IPS-18a (cell line): ENCODE results near the gene CCSER2.
"Not testable (repeated sequence)": the region's sequence is repeated elsewhere in the genome, so short reads cannot be mapped to it uniquely, and the experiment has no call there.

ENCODE experiments used
- H3K27ac ChIP-seq: one replicate; pipeline ENCODE4 v1.5.1; 2013; ENCODE audit warnings: low read length
- H3K27me3 ChIP-seq: one replicate; pipeline ENCODE4 v1.6.1; 2013; ENCODE audit warnings: mild to moderate bottlenecking, low read length; ENCODE audit not compliant: control insufficient read depth, insufficient read depth
- H3K36me3 ChIP-seq: one replicate; pipeline ENCODE4 v1.6.1; 2013; ENCODE audit warnings: low read depth, low read length; ENCODE audit not compliant: control insufficient read depth
- H3K4me1 ChIP-seq: one replicate; pipeline ENCODE4 v1.6.1; 2013; ENCODE audit warnings: low read depth, low read length; ENCODE audit not compliant: control insufficient read depth
- H3K4me3 ChIP-seq: one replicate; pipeline ENCODE4 v1.5.1; 2013; ENCODE audit warnings: low read length
- H3K9ac ChIP-seq: one replicate; pipeline ENCODE4 v1.6.1; 2013; ENCODE audit warnings: mild to moderate bottlenecking, low read length, moderate library complexity
- H3K9me3 ChIP-seq: one replicate; pipeline ENCODE4 v1.6.1; 2013; ENCODE audit warnings: low read depth, low read length; ENCODE audit not compliant: control insufficient read depth

Gene CCSER2

DNA sequence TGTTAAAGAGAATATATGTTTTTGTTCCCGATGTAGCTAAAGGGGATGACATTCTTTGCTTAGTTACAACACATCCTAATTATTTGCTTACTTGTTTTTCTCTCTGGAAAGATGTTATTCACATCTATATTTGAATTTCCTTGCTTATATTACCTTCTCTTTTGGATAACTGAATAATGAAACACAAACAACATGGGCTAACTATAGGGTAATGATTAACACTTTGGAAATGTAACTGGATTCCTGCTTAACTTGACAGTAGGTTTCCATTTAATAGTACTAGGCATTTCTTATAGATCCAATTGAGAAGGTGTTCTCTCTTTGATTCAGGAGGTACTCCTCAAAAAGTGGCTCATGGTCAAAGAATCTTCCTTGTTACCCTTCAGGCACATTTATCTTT lies 141.1 kb downstream of the CCSER2 start:
- no peaks in the 10 kb centered on the region for H3K27me3 ChIP-seq
- H3K4me1 ChIP-seq = peaks cover 7% of the 10 kb centered on the region
- no peak overlapping the region for H3K4me3 ChIP-seq
- no peak overlapping the region for H3K9ac ChIP-seq
- no peak overlapping the region for H3K27ac ChIP-seq
- no peaks in the 10 kb centered on the region for H3K9me3 ChIP-seq
- H3K36me3 ChIP-seq = no peaks in the 10 kb centered on the region

DNA sequence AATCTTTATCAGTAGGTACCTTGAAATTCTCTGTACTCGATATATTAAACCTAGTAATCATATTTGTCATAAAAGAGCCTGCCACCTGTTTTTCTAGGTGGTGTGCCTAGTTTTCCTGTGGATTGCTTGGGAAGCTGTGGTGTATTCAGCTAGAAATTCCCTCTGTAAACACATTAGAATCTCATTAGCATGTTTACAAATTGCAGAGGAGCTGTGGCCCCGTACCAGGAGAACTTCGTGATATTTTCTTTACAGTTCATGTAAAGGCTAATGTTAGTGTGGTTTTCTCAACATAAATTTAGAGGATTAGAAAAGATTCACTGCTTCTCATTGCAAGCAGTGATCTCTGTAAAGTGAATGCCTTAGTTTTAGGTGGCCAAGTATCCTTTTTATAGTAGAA lies 144.7 kb downstream of the CCSER2 start:
- H3K9me3 ChIP-seq = no peaks in the 10 kb centered on the region
- H3K4me1 ChIP-seq = peaks cover 3% of the 10 kb centered on the region
- no peak overlapping the region for H3K9ac ChIP-seq
- H3K27me3 ChIP-seq = no peaks in the 10 kb centered on the region
- no peaks in the 10 kb centered on the region for H3K36me3 ChIP-seq
- H3K27ac ChIP-seq = no peak overlapping the region
- no peak overlapping the region for H3K4me3 ChIP-seq

DNA sequence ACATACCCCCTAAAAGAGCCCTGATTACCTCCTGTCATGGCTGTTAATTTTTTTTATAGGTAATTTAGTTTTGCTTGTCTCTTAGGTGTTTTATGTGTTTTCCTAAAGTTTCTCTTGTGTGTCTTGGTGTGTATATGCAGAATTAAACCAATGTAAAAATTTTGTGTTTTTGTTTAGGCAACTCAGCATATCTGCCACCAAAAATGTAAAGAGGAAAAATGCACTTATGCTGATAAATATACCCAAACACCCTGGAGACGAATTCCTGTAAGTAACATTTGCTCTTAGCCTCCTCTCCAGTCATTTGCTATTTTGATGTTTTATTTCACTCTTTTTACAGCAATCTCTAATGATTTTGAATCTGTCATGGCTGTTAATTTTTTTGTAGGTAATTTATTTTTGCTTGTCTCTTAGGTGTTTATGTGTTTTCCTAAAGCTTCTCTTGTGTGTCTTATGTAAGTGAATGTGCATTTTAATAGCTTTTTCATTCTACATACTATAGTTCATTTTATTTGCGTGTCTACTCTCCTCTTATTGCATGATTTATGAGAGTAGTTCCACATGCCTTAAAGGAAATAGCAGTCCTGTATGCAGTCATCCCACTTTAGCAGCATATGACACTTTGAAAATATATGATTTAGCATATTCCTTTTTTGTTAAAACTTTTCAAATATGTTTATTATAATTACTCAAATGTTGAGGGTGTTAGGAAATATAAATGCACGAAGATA lies 149.2 kb downstream of the CCSER2 start:
- Histone ChIP-seq H3K9me3 (no peaks in the 10 kb centered on the region), H3K4me3 (no peak overlapping the region), H3K4me1 (no peaks in the 10 kb centered on the region), H3K27me3 (no peaks in the 10 kb centered on the region), H3K36me3 (no peaks in the 10 kb centered on the region), H3K9ac (no peak overlapping the region), H3K27ac (no peak overlapping the region)

DNA sequence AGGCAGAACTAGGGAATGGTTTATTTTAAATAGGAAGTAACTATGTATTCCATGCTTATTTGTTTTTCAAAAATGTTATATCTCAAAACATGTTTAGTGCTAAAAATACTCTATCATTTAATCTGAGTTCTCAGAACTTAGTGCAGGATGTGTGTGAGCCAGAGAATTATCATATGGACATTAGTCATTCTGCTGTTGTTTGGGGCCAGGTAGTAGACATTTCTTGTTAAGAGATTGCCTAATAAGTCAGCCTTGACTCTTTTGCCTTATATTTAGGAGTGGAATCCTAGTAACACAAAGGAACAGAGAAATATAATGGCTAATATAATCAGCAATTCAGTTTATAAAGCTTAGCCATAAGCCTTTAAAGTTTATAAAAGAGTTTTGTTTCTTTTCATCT lies 149.8 kb downstream of the CCSER2 start:
- no peak overlapping the region for H3K27ac ChIP-seq
- no peaks in the 10 kb centered on the region for H3K27me3 ChIP-seq
- H3K36me3 ChIP-seq = no peaks in the 10 kb centered on the region
- no peak overlapping the region for H3K9ac ChIP-seq
- H3K4me3 ChIP-seq = no peak overlapping the region
- no peaks in the 10 kb centered on the region for H3K9me3 ChIP-seq
- H3K4me1 ChIP-seq = no peaks in the 10 kb centered on the region

DNA sequence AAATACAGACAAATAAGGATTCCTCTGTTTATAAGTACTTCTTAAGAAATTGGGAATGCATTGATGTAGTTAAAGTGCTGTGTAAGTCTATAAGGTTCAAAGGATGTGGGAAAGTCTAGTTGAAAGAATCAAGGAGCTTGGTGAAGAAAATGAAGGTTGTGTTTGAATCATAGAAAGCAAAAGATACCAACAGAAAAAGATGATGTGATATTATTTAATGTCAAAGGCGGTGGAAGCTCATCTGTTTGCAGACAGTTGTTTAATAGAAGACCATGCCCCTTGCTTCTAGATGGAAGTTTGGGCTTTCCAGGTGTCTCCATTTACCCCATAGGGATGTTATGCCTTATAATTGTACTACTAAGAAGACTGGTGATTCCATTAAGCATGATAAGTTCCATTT lies 150.3 kb downstream of the CCSER2 start:
- Histone ChIP-seq H3K36me3 (no peaks in the 10 kb centered on the region), H3K9ac (no peak overlapping the region), H3K27me3 (no peaks in the 10 kb centered on the region), H3K9me3 (no peaks in the 10 kb centered on the region), H3K4me3 (no peak overlapping the region), H3K27ac (no peak overlapping the region), H3K4me1 (no peaks in the 10 kb centered on the region)

DNA sequence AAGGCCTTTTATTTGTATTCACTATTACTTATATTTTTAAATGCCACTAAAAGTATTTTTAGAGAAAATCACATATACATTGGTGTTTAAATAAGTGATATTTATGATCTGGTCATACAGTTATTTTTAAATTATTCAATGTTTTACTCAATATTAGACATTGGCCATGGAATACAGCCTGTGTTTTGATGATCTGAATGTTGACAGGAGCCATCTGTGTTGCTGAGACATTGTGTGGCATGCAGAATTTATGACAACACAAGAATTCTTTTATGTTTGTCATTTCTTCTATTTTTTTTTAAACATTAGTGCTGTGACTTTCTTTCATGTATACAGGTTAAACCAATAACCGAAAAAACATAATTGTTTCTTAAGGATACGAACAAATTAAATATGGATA lies 156.2 kb downstream of the CCSER2 start:
- no peaks in the 10 kb centered on the region for H3K4me1 ChIP-seq
- no peak overlapping the region for H3K9ac ChIP-seq
- H3K27ac ChIP-seq = no peak overlapping the region
- H3K9me3 ChIP-seq = no peaks in the 10 kb centered on the region
- no peak overlapping the region for H3K4me3 ChIP-seq
- H3K27me3 ChIP-seq = no peaks in the 10 kb centered on the region
- H3K36me3 ChIP-seq = no peaks in the 10 kb centered on the region

DNA sequence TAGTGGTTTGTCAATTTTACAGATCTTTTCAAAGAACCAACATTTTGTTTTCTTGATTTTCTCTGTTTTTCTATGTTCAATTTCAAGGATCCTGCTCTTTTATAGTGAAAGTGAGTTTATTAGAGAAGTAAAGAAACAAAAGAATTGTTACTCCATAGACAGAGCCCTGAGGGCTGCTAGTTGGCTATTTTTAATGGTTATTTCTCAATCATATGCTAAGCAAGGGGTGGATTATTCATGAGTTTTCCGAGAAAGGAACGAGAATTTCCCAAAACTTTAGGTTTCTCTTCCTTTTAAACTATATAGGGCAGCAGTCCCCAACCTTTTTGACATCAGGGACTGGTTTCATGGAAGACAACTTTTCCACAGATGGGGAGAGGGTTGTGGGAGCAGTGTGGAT lies 165.0 kb downstream of the CCSER2 start:
- no peaks in the 10 kb centered on the region for H3K36me3 ChIP-seq

DNA sequence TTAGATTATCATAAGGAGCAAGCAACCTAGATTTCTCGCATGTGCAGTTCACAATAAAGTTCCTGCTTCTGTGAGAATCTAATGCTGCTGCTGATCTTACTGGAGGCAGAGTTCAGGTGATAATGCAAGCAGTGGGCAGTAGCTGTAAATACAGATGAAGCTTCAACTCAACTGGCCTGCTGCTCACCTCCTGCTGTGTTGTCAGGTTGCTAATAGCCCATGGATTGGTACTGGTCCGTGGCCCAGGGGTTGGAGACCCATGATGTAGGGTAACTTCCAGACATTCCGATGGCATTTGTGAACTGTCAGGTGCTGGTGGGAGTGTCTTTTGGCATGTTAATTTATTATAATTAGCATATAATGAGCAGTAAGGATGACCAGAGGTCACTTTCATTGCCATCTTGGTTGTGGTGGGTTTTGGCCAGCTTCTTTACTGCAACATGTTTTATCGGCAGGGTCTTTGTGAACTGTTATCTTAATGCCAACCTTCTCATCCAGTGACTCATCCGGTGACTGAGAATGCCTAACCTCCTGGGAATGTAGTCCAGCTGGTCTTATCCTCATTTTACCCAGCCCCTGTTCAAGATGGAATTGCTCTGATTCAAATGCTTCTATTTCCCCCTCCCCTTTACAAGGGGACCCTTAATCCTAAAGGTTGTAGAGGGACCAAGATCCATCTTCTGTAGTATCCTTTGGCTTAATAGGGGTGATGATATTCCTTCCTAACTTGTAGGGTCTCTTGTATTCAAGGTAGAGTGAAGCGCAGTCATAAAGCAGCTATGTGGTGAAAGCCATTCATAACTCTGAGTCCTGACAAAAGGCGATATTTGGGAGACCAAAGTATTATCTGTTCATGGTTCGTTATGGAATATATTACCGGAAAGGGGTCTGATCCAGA lies 165.8 kb downstream of the CCSER2 start:
- Histone ChIP-seq H3K36me3 (no peaks in the 10 kb centered on the region), H3K27ac (no peak overlapping the region), H3K4me1 (peaks cover 8% of the 10 kb centered on the region), H3K9ac (no peak overlapping the region), H3K9me3 (no peaks in the 10 kb centered on the region), H3K27me3 (no peaks in the 10 kb centered on the region), H3K4me3 (no peak overlapping the region)

More for the DNA sequence above, 165.0 kb downstream of the CCSER2 start:
- H3K27me3 ChIP-seq = no peaks in the 10 kb centered on the region
- no peak overlapping the region for H3K9ac ChIP-seq
- H3K4me1 ChIP-seq = peaks cover 8% of the 10 kb centered on the region
- no peak overlapping the region for H3K27ac ChIP-seq
- H3K4me3 ChIP-seq = no peak overlapping the region
- H3K9me3 ChIP-seq = no peaks in the 10 kb centered on the region

DNA sequence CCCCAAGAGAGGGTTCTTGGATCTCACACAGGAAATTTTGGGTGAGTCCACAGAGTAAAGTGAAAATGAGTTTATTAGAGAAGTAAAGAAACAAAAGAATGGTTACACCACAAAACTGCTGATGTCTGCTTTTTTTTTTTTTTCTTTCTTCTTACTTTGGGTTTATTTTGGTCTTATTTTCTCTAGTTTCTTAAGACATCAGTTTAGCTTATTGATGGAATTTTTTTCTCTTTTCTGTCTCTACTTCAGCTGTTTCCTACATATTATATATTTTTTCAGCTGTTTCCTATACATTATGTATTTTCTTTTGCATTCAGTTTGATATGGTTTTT lies 166.4 kb downstream of the CCSER2 start:
- Histone ChIP-seq H3K4me3 (no peak overlapping the region), H3K36me3 (no peaks in the 10 kb centered on the region), H3K4me1 (peaks cover 10% of the 10 kb centered on the region), H3K9ac (no peak overlapping the region), H3K9me3 (no peaks in the 10 kb centered on the region), H3K27me3 (no peaks in the 10 kb centered on the region), H3K27ac (no peak overlapping the region)

DNA sequence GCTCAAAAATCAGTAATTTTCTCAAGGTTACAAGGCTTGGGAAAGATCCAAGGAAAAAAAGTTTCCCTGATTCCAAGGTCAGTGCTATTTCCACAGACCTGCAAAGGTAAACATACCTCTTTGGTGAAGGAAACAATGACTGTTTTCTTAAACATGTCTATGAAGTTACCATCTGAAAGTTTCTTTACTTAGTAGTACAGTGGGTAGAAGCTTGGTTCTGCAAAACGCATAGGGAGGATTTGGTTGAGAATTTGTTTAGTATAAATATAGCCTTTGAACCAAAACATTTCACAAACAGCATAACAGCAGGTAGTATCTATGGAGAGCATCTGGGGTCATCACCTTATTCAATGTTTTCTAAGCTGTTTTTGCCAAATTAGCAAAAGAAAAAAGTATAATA lies 169.6 kb downstream of the CCSER2 start:
- H3K4me1 ChIP-seq = peaks cover 23% of the 10 kb centered on the region
- H3K4me3 ChIP-seq = no peak overlapping the region
- H3K27me3 ChIP-seq = no peaks in the 10 kb centered on the region
- H3K27ac ChIP-seq = no peak overlapping the region
- no peaks in the 10 kb centered on the region for H3K9me3 ChIP-seq
- H3K9ac ChIP-seq = no peak overlapping the region
- no peaks in the 10 kb centered on the region for H3K36me3 ChIP-seq

DNA sequence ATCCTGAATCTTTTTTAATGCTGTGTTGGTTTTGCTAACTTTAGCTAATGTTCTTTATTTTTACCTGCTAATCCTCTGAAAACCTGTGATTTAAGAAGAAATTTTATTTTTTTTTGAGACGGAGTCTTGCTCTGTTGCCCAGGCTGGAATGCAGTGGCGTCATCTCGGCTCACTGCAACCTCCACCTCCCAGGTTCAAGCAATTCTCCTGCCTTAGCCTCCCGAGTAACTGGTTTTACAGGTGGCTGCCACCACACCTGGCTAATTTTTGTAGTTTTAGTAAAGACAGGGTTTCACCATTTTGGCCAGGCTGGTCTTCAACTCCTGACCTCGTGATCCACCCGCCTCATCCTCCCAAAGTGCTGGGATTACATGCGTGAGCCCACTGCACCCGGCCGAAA lies 170.7 kb downstream of the CCSER2 start:
- not testable (repeated sequence) for H3K36me3 ChIP-seq, H3K9me3 ChIP-seq

DNA sequence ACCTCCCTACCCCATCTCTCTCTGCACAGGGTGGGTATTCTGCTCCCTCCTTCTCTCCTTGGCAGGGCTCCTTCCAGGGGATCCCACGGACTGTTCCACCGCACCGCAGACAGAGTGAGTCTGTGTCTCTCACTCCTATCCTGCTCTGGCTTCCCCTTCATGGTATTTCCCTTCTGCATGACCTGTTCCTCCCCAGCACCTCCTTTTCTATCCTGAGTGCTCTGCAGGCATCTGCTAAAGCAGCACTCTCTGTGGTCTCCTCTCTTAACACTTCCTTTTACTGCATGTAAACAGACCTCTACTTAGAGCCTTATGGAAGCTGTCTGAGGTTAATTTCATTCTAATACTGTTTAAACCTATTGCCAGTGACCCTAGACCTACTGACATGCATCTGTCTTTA lies 171.5 kb downstream of the CCSER2 start:
- no peaks in the 10 kb centered on the region for H3K27me3 ChIP-seq
- H3K4me1 ChIP-seq = peaks cover 19% of the 10 kb centered on the region
- no peaks in the 10 kb centered on the region for H3K36me3 ChIP-seq
- H3K9me3 ChIP-seq = no peaks in the 10 kb centered on the region
- no peak overlapping the region for H3K27ac ChIP-seq
- H3K4me3 ChIP-seq = no peak overlapping the region
- no peak overlapping the region for H3K9ac ChIP-seq

More for the DNA sequence above, 170.7 kb downstream of the CCSER2 start:
- not testable (repeated sequence) for H3K27ac ChIP-seq, H3K4me3 ChIP-seq, H3K27me3 ChIP-seq, H3K9ac ChIP-seq
- peaks cover 19% of the 10 kb centered on the region for H3K4me1 ChIP-seq
